Cardiac fibroblast (primary cell): ENCODE measurements around the gene AAR2.

Experiments
- DNase-seq, 2 donors: peaks; one replicate each; pipeline versions ENCODE4 v3.0.0 to v3.0.0-alpha.2; 2010; ENCODE audit warnings: low read depth in 2 of 2
- H3K4me3 ChIP-seq, 2 donors: replicated peaks in 1 of 2; 1 replicate in 1 of 2; 2 replicates in 1 of 2; pipeline ENCODE4 v1.5.1; 2011; ENCODE audit warnings: low read depth in 2 of 2, low read length in 2 of 2, mild to moderate bottlenecking in 2 of 2, moderate library complexity in 1 of 2
- TF ChIP-seq, protein P1 (sequence below): IDR thresholded peaks from one replicate; pipeline ENCODE4 v1.5.1; 2011; ENCODE audit warnings: low read depth, mild to moderate bottlenecking, low read length, inconsistent platforms

Gene AAR2

DNA sequence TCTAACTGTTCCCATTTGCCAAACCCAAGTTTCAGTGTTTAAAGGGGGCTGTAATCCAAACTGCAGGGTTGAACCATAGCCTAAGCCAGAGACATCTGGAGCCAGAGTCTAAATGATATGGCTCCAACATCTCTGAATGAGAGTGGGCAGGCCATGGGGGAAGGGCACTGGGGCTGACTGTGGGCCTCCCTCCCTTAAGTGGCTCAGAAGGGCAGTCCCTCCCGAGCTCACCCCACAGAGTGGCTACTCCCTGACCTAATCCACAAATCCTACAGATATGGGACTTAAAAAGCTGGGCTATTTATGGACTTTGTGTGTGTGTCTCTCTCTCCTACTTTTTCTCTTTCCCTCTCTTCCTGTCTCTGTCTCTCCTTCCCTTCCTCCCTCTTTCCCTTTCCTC is 35.8 kb upstream of the AAR2 start:
- no peak for DNase-seq
- TF ChIP-seq, protein P1, sequence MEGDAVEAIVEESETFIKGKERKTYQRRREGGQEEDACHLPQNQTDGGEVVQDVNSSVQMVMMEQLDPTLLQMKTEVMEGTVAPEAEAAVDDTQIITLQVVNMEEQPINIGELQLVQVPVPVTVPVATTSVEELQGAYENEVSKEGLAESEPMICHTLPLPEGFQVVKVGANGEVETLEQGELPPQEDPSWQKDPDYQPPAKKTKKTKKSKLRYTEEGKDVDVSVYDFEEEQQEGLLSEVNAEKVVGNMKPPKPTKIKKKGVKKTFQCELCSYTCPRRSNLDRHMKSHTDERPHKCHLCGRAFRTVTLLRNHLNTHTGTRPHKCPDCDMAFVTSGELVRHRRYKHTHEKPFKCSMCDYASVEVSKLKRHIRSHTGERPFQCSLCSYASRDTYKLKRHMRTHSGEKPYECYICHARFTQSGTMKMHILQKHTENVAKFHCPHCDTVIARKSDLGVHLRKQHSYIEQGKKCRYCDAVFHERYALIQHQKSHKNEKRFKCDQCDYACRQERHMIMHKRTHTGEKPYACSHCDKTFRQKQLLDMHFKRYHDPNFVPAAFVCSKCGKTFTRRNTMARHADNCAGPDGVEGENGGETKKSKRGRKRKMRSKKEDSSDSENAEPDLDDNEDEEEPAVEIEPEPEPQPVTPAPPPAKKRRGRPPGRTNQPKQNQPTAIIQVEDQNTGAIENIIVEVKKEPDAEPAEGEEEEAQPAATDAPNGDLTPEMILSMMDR: no peak

DNA sequence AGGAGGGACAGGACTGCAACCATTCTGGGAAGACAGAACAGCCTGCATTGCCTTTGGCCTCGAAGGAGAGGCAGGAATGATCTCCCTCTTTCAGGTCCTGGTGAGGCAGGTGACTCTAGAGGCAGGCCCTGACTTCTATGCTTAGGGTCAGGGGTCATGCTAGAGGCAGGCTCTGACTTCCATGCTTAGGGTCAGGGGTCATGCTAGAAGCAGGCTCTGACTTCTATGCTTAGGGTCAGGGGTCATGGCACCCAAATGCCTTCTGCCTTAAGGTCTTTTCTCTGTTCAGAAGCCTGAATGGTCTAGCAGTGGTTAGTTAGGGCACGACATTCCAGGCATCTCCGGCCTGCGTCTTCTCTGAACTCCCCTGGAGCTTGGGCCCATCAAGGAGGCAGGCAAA is 35.1 kb upstream of the AAR2 start:
- DNase-seq: no peak
- TF ChIP-seq, protein P1: no peak

More for the DNA sequence above, 35.8 kb upstream of the AAR2 start:
- H3K4me3 ChIP-seq: no peak overlapping the region

DNA sequence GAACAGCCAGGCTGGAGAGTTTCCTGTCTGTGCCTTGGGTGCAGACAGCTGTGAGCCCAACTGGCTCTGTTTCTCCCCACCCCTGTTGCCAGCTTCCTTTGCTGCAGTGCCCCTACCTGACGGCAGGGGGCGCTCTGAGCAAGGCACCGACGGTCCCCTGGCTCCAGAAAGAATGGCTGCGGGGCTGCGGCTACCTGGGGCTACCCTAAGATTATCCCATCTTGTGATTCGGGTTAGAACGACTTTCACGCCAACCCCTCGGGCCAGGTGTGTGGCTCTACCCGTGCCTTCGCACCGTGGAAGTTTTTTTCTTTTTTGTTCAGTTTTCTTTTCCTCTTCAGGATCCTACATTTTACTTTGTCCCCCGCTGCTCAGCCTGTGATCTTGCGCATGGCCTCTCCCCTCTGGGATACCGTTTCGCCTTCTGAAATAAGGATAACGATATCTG is 33.4 kb upstream of the AAR2 start:
- DNase-seq: peak; percentile 53 to 68
- no peak overlapping the region for H3K4me3 ChIP-seq

More for the DNA sequence above, 35.1 kb upstream of the AAR2 start:
- no peak overlapping the region for H3K4me3 ChIP-seq

DNA sequence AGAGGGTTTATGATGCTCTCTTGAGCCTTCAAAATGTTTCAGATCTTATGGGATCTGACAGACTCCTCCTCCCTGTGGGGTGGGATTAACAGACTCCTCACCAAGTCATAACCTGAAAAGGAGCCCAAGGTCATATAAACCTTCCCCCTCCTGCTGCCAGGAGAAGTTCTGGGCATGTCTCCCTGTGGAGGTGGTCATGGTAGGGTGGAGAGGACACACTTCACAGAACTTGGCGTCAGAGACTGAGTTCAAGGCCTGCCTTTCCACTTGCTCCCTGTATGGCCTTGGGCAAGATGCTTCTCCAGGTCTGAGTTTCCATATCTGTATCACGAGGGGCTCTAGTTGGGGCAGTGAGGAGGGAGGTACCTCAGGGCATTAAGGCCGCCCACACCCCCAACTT is 32.4 kb upstream of the AAR2 start:
- TF ChIP-seq, protein P1: no peak
- H3K4me3 ChIP-seq: no peak overlapping the region
- no peak for DNase-seq

More for the DNA sequence above, 33.4 kb upstream of the AAR2 start:
- TF ChIP-seq, protein P1: peak; percentile 100

DNA sequence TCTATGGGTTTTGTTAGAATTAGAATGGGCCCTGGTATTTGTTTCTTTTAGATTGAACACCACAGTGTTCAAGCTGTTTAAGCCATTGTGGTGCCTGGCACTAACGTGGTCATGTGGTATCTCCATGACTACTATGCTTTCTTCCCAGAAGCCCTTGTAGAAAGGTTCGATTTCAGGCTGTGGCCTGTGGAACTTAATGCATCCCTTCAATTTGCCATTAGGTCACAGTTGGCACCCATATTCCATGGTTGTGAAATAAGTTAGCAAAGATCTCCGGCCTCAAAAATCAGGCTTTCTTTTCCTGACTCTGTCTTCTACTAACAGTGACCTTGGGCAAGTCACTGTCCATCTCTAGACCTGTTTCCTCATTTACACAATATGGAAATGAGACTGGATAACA is 31.3 kb upstream of the AAR2 start:
- TF ChIP-seq, protein P1: no peak

DNA sequence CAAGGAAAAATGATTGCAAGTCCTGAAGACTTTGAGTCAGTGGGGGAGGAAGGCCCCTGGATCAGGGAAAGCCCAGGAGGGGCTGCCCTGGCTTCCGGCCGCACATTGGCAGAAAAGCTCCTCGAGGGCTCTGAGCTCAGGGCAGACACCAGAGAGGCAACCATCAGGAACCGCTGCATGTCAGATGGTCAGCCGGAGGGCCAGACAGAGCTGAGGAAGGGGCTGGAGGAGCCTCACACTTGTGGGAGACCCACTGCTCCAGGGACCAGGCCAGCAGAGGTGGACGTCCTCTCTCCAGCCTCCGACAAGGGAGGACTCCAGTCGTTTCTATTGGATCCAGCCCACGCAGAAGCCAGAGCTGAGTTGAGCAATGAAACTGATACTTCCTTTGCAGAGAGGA is 30.2 kb upstream of the AAR2 start:
- no peak for DNase-seq
- TF ChIP-seq, protein P1: no peak
- H3K4me3 ChIP-seq: no peak overlapping the region

More for the DNA sequence above, 31.3 kb upstream of the AAR2 start:
- DNase-seq: peak in 1 of 2 donors; percentile 5
- H3K4me3 ChIP-seq: no peak overlapping the region

DNA sequence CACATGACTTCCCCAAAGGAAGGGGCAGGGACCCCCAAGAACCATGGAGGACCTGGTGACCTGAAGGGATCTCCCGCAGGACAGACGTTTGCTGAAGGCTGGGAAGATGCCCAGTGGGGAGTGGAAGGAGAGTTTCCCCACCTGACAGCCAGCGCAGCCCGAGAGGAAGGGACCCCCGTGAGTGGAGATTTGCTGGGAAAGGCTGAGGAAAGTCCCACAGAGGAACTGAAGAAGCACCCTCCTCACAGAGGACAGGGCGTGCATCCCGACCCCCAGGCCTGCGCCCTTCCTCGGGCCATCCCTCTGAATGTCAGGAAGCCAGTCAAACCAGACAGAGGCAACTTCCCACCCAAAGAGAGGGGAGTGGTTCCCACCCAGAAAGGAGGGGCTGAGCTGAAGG is 29.6 kb upstream of the AAR2 start:
- TF ChIP-seq, protein P1: no peak

More for the DNA sequence above, 29.6 kb upstream of the AAR2 start:
- no peak for DNase-seq
- H3K4me3 ChIP-seq: no peak overlapping the region
